ENCODE data around the gene PPIC.

- TF ChIP-seq CTCF (IDR thresholded peaks at IDR 0.05), result no peak
- TF ChIP-seq POLR2A (IDR thresholded peaks at IDR 0.05), result no peak
Observed at GRCh38 chr5:123007182-123007581, 29.3 kb downstream of the PPIC start.

All from esophagus squamous epithelium (tissue), 4 donors.